Measurements from ENCODE around the gene HOXC6.
"Not testable (repeated sequence)": the region's sequence is repeated elsewhere in the genome, so short reads cannot be mapped to it uniquely, and the experiment has no call there.

Gene HOXC6

GRCh38 chr12:54038871-54039414 lies 10.7 kb downstream of the HOXC6 start:
- DNase-seq (ENCODE audit: low read depth in 1 of 2, low spot score in 1 of 2), result no peak

- DNase-seq (ENCODE audit: low read depth in 1 of 2, low spot score in 1 of 2), result no peak
These were observed 11.3 kb downstream of the HOXC6 start for GRCh38 chr12:54039417-54040147.

DNA sequence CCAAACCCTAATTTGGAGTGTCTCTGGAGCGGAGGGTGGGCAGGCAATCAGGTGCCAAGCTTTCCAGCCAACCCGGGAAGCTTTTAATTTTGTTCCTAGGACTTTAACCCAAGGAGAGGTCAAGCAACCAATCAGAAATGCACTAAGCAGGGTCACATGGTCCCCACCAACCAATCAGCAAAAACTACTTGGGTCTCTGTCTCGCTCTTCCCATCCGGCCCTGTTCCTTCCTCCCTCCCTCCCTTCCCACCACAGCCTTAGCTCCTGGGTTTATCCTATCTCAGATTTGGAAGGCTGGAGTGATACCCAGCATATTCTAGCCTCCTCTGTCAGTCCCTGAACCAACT lies 11.9 kb downstream of the HOXC6 start:
- DNase-seq (ENCODE audit: low read depth in 1 of 2, low spot score in 1 of 2), result no peak

DNA sequence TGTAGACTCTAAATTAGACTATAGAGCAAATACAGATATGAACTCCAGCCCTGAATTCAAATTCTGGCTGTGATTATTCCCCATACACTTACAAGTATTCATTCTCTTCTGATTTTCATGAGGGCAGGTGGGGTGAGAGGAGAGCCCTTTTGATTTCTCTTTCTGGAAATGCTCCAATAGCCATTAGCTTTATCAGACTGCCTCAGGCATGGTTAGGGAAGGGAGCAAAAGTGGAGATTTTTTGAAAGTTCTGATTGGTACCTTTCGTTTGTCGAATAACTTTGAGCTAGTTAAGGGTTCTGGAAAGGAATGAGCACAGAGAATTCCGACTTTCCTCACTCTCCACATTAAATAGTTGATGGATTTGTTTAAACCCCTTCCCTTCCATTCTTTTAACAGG lies 12.4 kb downstream of the HOXC6 start:
- no peak for DNase-seq (ENCODE audit: low read depth in 1 of 2, low spot score in 1 of 2)

DNA sequence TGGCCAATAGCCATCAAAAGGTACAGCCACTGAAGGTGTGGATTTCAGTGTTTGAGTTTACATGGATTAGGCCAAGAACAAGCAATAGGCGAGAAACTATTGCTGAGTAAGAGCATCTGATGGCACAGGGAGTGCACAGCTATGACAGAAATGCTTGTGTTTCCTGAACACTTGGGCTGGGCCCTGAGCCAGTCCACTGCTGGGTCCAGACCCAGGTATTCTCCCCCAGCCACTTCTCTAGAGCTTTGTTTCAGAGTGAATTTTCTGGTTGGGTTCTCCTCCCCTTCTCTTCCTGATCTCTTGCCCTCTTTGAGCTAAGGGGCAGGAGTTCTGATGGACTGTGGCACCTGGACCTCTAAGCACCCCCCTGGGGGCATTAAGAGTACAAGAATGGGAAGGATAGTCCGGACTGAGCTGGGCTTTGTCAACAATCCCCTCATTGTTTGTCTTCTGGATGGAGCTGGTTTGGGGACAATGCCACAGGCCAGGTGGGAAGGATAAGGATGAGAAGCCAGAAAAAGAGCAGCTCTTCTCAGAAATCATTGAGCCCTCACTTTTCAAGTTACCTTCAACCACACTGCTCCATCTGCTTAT lies 13.0 kb downstream of the HOXC6 start:
- DNase-seq (ENCODE audit: low read depth in 1 of 2, low spot score in 1 of 2), result no peak

- not testable (repeated sequence) for DNase-seq (ENCODE audit: low read depth in 1 of 2, low spot score in 1 of 2)
These were observed 13.8 kb downstream of the HOXC6 start for GRCh38 chr12:54042033-54042432.

GRCh38 chr12:54042970-54043853 lies 15.0 kb downstream of the HOXC6 start:
- DNase-seq (ENCODE audit: low read depth in 1 of 2, low spot score in 1 of 2), result no peak

GRCh38 chr12:54044425-54045103 lies 16.3 kb downstream of the HOXC6 start:
- DNase-seq (ENCODE audit: low read depth in 1 of 2, low spot score in 1 of 2), result no peak

DNA sequence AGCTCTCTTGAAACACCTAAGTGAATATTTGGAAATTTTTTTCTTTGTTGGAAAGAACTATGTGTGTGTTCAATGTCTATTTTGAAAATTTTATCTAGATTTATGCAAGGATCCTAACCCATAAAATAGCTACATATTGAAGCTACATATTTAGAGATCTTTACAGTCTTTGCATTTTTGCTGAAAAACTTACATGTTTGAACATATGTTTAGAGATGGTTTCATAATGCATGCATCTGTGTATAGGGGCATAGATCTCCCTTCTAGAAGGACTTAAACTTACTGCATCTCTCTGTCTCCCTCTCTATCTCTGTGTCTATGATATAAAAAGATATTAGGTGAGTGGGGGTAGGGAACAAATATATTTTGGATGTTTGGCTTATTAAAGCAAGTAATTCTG lies 17.2 kb downstream of the HOXC6 start:
- no peak for DNase-seq (ENCODE audit: low read depth in 1 of 2, low spot score in 1 of 2)

DNA sequence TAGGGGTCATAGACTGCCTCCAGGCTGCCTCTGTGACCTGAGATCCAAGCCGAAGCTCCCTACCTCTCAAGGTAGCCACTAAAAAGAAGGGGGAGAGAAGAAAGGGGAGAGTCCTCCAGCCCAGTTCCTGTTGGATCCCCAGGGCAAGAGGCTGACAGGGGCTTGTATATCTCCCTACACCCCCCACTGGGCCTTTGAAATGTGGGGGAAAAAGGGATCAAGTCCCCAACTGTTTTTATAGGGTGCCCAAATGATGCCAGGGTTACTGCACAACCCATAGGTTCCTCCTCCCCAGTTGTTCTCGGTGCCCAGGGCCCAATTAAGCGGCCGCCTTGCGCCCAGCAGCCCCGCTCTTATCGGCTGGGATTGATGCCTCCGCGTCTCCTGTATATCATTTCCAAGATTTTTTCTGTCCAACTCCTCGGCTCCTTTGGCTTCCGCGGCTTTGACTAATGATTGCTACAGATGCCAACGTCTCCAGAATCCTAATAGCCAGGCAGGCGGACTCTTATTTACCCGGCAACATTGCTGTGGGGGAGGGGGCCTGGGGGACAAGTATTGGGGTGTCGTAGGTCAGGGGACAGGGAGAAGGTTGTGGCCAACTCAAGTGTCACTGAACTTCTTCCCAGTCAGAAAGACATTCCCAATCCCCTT lies 17.8 kb downstream of the HOXC6 start:
- DNase-seq (ENCODE audit: low read depth in 1 of 2, low spot score in 1 of 2), result no peak

- DNase-seq (ENCODE audit: low read depth in 1 of 2, low spot score in 1 of 2), result no peak
These were observed 18.5 kb downstream of the HOXC6 start for GRCh38 chr12:54046809-54047159.

GRCh38 chr12:54047160-54047963 lies 19.1 kb downstream of the HOXC6 start:
- DNase-seq (ENCODE audit: low read depth in 1 of 2, low spot score in 1 of 2), result no peak

DNA sequence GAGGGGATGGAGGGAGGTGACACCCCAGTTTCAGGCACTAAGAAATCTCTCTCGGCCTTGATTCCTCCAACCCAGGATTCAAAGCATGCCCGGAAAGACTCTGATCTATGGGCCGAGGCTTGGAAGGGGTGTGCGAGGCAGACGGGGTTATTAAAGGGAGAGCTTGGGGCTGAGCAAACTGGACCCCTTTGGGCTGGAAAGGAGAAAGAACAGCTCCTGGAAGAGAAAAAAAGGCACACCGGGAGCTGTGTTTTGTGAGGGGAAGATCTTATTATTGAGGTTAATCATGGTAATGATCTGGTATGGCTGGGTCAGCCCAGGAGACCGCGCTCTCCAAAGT lies 19.7 kb downstream of the HOXC6 start:
- DNase-seq (ENCODE audit: low read depth in 1 of 2, low spot score in 1 of 2), result no peak

DNA sequence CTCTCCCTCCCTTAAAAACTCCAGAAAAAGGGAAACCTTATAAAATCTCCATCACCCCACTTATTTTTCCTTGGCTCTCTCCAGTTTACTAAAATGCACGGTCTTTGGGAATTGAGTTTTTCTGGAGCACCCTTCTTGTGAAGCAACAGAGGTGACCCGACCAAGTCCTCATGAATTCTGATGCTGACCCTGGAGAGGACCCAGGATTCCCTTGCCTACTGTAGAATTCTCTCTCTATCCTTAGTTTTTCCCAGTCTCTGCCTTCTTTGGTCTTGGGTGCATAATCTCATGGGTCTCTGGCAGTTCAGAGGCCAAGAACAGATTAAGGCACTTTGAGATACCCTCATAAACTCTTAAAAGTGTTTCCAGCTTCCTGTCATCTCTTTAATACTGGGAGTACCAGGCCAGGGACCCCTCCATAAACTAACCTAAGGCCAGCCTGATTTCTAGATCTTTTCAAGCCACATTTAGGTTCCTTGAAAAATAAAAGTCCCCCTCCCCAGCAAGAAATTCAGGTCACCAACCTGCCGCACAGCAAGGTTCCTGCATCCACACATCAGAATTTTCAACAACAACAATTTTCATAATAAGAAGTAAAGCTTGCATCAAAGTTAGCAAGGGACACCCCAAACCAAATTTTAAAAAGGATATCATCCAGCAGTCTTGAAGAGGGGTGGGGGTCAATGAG lies 20.3 kb downstream of the HOXC6 start:
- no peak for DNase-seq (ENCODE audit: low read depth in 1 of 2, low spot score in 1 of 2)

GRCh38 chr12:54049108-54049507 lies 20.9 kb downstream of the HOXC6 start:
- no peak for DNase-seq (ENCODE audit: low read depth in 1 of 2, low spot score in 1 of 2)

DNA sequence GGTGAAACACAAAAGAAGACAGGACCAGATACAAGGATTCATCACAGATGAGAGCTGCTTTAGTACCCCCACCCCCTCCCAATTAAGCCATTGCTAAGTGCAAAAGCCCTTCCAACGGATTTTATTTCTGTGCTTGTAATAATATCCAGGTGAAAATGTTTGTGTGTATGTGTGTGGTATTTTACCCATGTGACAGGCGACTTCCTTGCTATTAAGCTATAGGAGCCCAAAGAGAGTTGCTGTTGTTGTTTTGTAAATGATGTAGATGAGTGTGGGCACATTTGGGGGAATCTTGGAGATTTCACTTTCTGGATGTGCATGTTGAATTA lies 22.2 kb downstream of the HOXC6 start:
- no peak for DNase-seq (ENCODE audit: low read depth in 1 of 2, low spot score in 1 of 2)

- no peak for DNase-seq (ENCODE audit: low read depth in 1 of 2, low spot score in 1 of 2)
These were observed 23.0 kb downstream of the HOXC6 start for GRCh38 chr12:54051026-54051842.

GRCh38 chr12:54051874-54052437 lies 23.7 kb downstream of the HOXC6 start:
- DNase-seq (ENCODE audit: low read depth in 1 of 2, low spot score in 1 of 2), result no peak

Data from activated CD4-positive, alpha-beta T cell treated with anti-CD3 and anti-CD28 coated beads, Interleukin-2, amount 50 U/mL, for 24 hours (primary cell).